HepG2 (cell line): ENCODE data around the gene DDX39B. TPM values are rescaled to one million over a fixed set of nuclear protein-coding genes. Genes with fewer than 3 reads are reported as not detected.

Experiments
- CC2D1A ChIP-seq: sonication (generic); formaldehyde crosslinking; IDR thresholded peaks from 2 replicates; pipeline ENCODE4 v1.8.1; 2023; ENCODE audit warnings: mild to moderate bottlenecking, missing genetic modification reagents
- ELF3 ChIP-seq: IDR thresholded peaks from 2 replicates; pipeline ENCODE4 v1.6.1; 2016; ENCODE audit warnings: missing genetic modification reagents, missing compliant biosample characterization
- HIC2 ChIP-seq: sonication (generic); formaldehyde crosslinking; IDR thresholded peaks from 2 replicates; pipeline ENCODE4 v1.9.0; 2022; ENCODE audit warnings: low read depth, missing genetic modification reagents
- HNRNPL ChIP-seq: fragments of 200-400 bp; formaldehyde crosslinking; IDR thresholded peaks from 2 replicates; pipeline ENCODE4 v1.6.1; 2017; ENCODE audit warnings: mild to moderate bottlenecking, low read depth, low read length
- KIAA2018 ChIP-seq: sonication (generic); formaldehyde crosslinking; IDR thresholded peaks from 2 replicates; pipeline ENCODE4 v1.5.0; 2020; ENCODE audit warnings: mild to moderate bottlenecking, missing genetic modification reagents, borderline replicate concordance
- KMT2B ChIP-seq: IDR thresholded peaks from 2 replicates; pipeline ENCODE4 v1.6.1; 2016; ENCODE audit warnings: missing genetic modification reagents, missing compliant biosample characterization
- MED1 ChIP-seq: sonication (generic); formaldehyde crosslinking; IDR thresholded peaks from 2 replicates; pipeline ENCODE4 v1.4.0; 2020; ENCODE audit warnings: missing genetic modification reagents
- MEF2D ChIP-seq: sonication (generic); formaldehyde crosslinking; IDR thresholded peaks from 2 replicates; pipeline ENCODE4 v1.5.1; 2020; ENCODE audit warnings: mild to moderate bottlenecking, missing genetic modification reagents
- MXD3 ChIP-seq: IDR thresholded peaks from 2 replicates; pipeline ENCODE4 v1.6.1; 2016; ENCODE audit warnings: mild to moderate bottlenecking, missing biosample characterization, missing genetic modification reagents
- SIX1 ChIP-seq: sonication (generic); formaldehyde crosslinking; IDR thresholded peaks from 2 replicates; pipeline ENCODE4 v1.4.0; 2020; ENCODE audit warnings: missing genetic modification reagents, borderline replicate concordance
- SRSF9 ChIP-seq: fragments of 200-400 bp; formaldehyde crosslinking; IDR thresholded peaks from 2 replicates; pipeline ENCODE4 v1.6.1; 2018; ENCODE audit warnings: borderline replicate concordance, mild to moderate bottlenecking, low read depth, low read length; ENCODE audit not compliant: insufficient read depth, poor library complexity, severe bottlenecking
- SRY ChIP-seq: sonication (generic); formaldehyde crosslinking; IDR thresholded peaks from 2 replicates; pipeline ENCODE4 v1.8.0; 2022; ENCODE audit warnings: mild to moderate bottlenecking, missing genetic modification reagents
- TARDBP ChIP-seq: sonication (generic); formaldehyde crosslinking; IDR thresholded peaks from 2 replicates; pipeline ENCODE4 v1.8.0; 2022; ENCODE audit warnings: mild to moderate bottlenecking, missing genetic modification reagents
- ZBTB37 ChIP-seq: sonication (generic); formaldehyde crosslinking; IDR thresholded peaks from 2 replicates; pipeline ENCODE4 v1.4.0; 2020; ENCODE audit warnings: mild to moderate bottlenecking, missing genetic modification reagents
- ZEB1 ChIP-seq: IDR thresholded peaks from 2 replicates; pipeline ENCODE4 v1.6.1; 2012; ENCODE audit warnings: mild to moderate bottlenecking, low read depth, inconsistent platforms; ENCODE audit not compliant: insufficient replicate concordance
- ZNF331 ChIP-seq: sonication (generic); formaldehyde crosslinking; IDR thresholded peaks from 2 replicates; pipeline ENCODE4 v1.4.0; 2020; ENCODE audit warnings: missing genetic modification reagents
- polyA plus RNA-seq, 8 experiments: library from polyadenylated mRNA; depleted of rRNA in 3 of 8; stranded (reverse) in 7 of 8; unstranded in 1 of 8; fragments of >200 nt; fragmentation: Illumina TruSeq in 4 of 8; extraction: Trizol in 4 of 8; gene quantifications; 2 replicates each; pipeline versions ENCODE4 v1.2.1 to v1.2.3, GENCODE V29; 2011 to 2016; ENCODE audit warnings: low read depth in 4 of 8, missing spikeins in 1 of 8, mixed read lengths in 1 of 8; ENCODE audit not compliant: insufficient read depth in 1 of 8
- total RNA-seq, 5 experiments: library from RNA; depleted of rRNA; stranded (reverse); fragments of >200 nt; fragmentation: Illumina TruSeq; extraction: Trizol; gene quantifications; 2 replicates each; pipeline ENCODE4 v1.2.3, GENCODE V29; 2016; ENCODE audit warnings: low read depth in 1 of 5

Gene DDX39B
- total and polyA plus RNA-seq, 2 of the 13 experiments (the other 11 are each of a cell fraction or from before 2014, with no cell fraction given), result 570 to 678 TPM

GRCh38 chr6:31541658-31542521 lies at the start of gene DDX39B (continued):
- TF ChIP-seq ZNF331 (CRISPR knock-in tag) (peak; percentile 86), CC2D1A (CRISPR knock-in tag) (peak; percentile 89; the same call in 1 of the 2 replicates), MED1 (CRISPR knock-in tag) (peak; percentile 90), ELF3 (CRISPR knock-in tag) (peak; percentile 95), SRY (CRISPR knock-in tag) (peak; percentile 98), MXD3 (CRISPR knock-in tag) (peak; percentile 94; the same call in 1 of the 2 replicates), KIAA2018 (CRISPR knock-in tag) (no peak), SIX1 (no peak), HIC2 (CRISPR knock-in tag) (peak; percentile 51; the same call in 1 of the 2 replicates), HNRNPL (0 out of 2 replicates have a peak, but pooled peaks have one; percentile 71), KMT2B (CRISPR knock-in tag) (peak; percentile 61; the same call in 1 of the 2 replicates), SRSF9 (no peak), MEF2D (peak; percentile 67; the same call in 1 of the 2 replicates), TARDBP (CRISPR knock-in tag) (peak; percentile 58), ZEB1 (peak; percentile 74), ZBTB37 (CRISPR knock-in tag) (no peak)
